ENCODE data around the gene PUM2. TPM values are rescaled to one million over a fixed set of nuclear protein-coding genes. Genes with fewer than 3 reads are reported as not detected.
"Not testable (repeated sequence)": the region's sequence is repeated elsewhere in the genome, so short reads cannot be mapped to it uniquely, and the experiment has no call there.

PUM2 gene
- total and polyA plus RNA-seq, 5 donors from 2014 or later, result 15.1 to 131 (median 19.5) TPM

GRCh38 chr2:20374982-20375381 lies 24.3 kb upstream of the PUM2 start:
- not testable (repeated sequence) for H3K9me3 ChIP-seq (ENCODE audit: control insufficient read depth in 2 of 2, low read length in 2 of 2)

DNA sequence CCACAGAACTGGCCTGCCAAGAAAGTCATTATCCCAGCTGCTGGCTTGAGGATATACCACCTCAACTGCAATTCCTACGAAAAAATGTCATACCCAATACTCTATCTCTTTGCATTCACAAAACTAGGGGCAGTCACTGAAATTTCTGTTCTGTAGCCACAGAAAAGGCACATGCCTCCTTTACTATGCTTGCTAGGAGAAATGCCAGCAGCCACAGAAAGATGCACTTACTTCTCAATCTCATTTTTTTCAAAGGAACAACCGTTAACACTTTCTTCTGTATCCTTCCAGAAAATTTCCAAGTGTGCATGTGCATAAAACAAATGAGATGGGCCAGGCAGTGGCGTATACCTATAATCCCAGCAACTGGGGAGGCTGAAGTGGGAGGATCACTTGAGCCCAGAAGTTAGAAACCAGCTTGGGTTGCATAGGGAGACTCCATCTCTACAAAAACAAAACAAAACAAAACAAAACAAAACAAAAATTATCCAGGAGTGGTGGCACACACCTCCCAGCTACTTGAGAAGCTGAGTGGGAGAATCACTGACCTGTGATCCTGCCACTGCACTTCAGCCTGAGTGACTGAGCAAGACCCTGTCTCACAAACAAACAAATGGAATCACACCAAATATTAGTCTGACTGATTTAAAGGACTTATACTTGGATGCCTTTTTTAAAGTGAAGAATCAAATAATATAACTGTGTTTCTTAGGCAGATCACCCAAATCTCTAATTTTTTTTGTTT lies 22.4 kb upstream of the PUM2 start:
- H3K4me3 Mint-ChIP-seq, result no peak overlapping the region
- H3K36me3 ChIP-seq (ENCODE audit: control insufficient read depth, insufficient read depth, low read length), result no peaks in the 10 kb centered on the region
- DNase-seq (no peak), ATAC-seq (ENCODE audit: low read depth in 2 of 2) (no peak)
- H3K27ac ChIP-seq (ENCODE audit: insufficient read depth, low read length, poor library complexity, severe bottlenecking), result no peak overlapping the region
- no peak overlapping the region for H3K4me3 ChIP-seq (ENCODE audit: low read depth, low read length)
- no peaks in the 10 kb centered on the region for H3K4me1 ChIP-seq (ENCODE audit: control insufficient read depth, insufficient read depth, low read length, poor library complexity, severe bottlenecking)
- H3K27me3 Mint-ChIP-seq, result peaks cover 17% of the 10 kb centered on the region
- H3K9me3 Mint-ChIP-seq, result peaks cover 0 to 3% (median 0%) of the 10 kb centered on the region in 7 donors
- peaks cover 2% of the 10 kb centered on the region for H3K27me3 ChIP-seq (ENCODE audit: control insufficient read depth, insufficient read depth, low read length)
- no peaks in the 10 kb centered on the region for H3K36me3 Mint-ChIP-seq
- H3K9me3 ChIP-seq (ENCODE audit: control insufficient read depth in 2 of 2, low read length in 2 of 2), result peaks cover 0 to 2% of the 10 kb centered on the region in 2 experiments
- no peaks in the 10 kb centered on the region for H3K4me1 Mint-ChIP-seq
- H3K27ac Mint-ChIP-seq, result no peak overlapping the region

More at GRCh38 chr2:20374982-20375381, 24.3 kb upstream of the PUM2 start:
- H3K4me3 ChIP-seq (ENCODE audit: low read depth, low read length); H3K27ac ChIP-seq (ENCODE audit: insufficient read depth, low read length, poor library complexity, severe bottlenecking); DNase-seq; H3K27me3 ChIP-seq (ENCODE audit: control insufficient read depth, insufficient read depth, low read length); H3K36me3 Mint-ChIP-seq; H3K4me1 ChIP-seq (ENCODE audit: control insufficient read depth, insufficient read depth, low read length, poor library complexity, severe bottlenecking); H3K27ac Mint-ChIP-seq; H3K4me3 Mint-ChIP-seq; H3K9me3 Mint-ChIP-seq; ATAC-seq (ENCODE audit: low read depth in 2 of 2); H3K36me3 ChIP-seq (ENCODE audit: control insufficient read depth, insufficient read depth, low read length); H3K4me1 Mint-ChIP-seq: not testable (repeated sequence)
- H3K27me3 Mint-ChIP-seq, result peaks cover 11% of the 10 kb centered on the region

DNA sequence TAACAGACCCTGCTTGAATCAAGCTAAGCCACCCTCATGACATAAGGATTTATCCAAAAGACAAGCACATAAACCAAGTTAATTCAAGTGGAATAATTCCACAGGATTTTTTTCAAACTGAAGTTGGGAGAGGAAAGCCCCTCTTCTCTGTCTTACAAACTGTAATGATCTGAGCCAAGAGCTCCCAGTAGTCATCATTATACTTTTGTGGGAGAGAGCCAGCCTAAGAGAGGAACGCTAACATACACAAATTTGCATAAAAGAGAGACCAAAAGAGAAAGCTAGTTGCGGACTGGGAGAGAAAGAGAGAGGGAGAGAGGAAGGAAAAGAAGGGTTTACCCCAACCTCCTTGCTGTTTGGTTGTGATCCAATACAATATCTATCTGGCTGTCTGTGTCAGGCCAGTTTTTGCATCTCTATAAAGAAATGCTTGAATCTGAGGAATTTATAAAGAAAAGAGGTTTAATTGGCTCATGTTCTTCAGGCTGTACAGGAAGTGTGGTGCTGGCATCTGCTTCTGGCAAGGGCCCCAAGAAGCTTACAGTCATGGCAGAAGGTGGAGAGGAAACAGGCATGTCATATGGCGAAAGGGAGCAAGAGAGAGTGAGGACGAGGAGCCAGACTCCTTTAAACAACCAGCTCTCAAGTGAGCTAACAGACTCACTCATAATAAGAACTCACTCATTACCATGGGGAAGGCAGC lies 20.8 kb upstream of the PUM2 start:
- Histone ChIP-seq H3K9me3 (ENCODE audit: control insufficient read depth in 2 of 2, low read length in 2 of 2) (peaks cover 0 to 2% of the 10 kb centered on the region in 2 experiments), H3K4me3 (ENCODE audit: low read depth, low read length) (no peak overlapping the region), H3K27ac (ENCODE audit: insufficient read depth, low read length, poor library complexity, severe bottlenecking) (no peak overlapping the region), H3K27me3 (ENCODE audit: control insufficient read depth, insufficient read depth, low read length) (peaks cover 2% of the 10 kb centered on the region), H3K36me3 (ENCODE audit: control insufficient read depth, insufficient read depth, low read length) (no peaks in the 10 kb centered on the region), H3K4me1 (ENCODE audit: control insufficient read depth, insufficient read depth, low read length, poor library complexity, severe bottlenecking) (no peaks in the 10 kb centered on the region)
- Mint-ChIP-seq H3K9me3 (peaks cover 0 to 3% (median 0%) of the 10 kb centered on the region in 7 donors), H3K27ac (no peak overlapping the region), H3K4me1 (no peaks in the 10 kb centered on the region), H3K4me3 (no peak overlapping the region), H3K36me3 (no peaks in the 10 kb centered on the region), H3K27me3 (peaks cover 17% of the 10 kb centered on the region)
- ATAC-seq (ENCODE audit: low read depth in 2 of 2) (no peak), DNase-seq (no peak)

DNA sequence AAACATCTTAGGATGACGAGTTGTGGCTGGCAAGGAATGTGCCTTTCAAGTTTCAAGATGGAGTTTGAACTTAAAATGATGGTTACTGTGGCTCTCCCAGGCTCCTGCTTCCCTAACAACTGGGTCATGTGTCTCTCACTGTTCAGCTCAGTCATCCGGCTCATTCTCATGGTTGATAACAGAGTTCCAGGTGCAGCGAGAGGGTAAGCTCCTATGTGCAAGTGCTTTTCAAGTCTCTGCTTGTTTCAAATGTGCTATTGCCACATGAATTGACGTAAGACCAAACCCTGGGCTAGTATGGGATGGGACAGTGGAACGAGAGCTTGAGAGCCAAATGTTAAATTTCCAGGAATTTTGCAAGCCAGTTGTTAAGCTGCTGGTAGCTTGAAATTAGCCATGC lies 19.5 kb upstream of the PUM2 start:
- Mint-ChIP-seq H3K27me3 (peaks cover 17% of the 10 kb centered on the region), H3K4me1 (peaks cover 9 to 10% (median 10%) of the 10 kb centered on the region in 4 donors), H3K4me3 (no peak overlapping the region), H3K9me3 (peaks cover 0 to 3% (median 0%) of the 10 kb centered on the region in 7 donors), H3K36me3 (no peaks in the 10 kb centered on the region), H3K27ac (no peak overlapping the region)
- no peak overlapping the region for H3K4me3 ChIP-seq (ENCODE audit: low read depth, low read length)
- H3K4me1 ChIP-seq (ENCODE audit: control insufficient read depth, insufficient read depth, low read length, poor library complexity, severe bottlenecking), result peaks cover 5% of the 10 kb centered on the region
- no peaks in the 10 kb centered on the region for H3K36me3 ChIP-seq (ENCODE audit: control insufficient read depth, insufficient read depth, low read length)
- H3K27ac ChIP-seq (ENCODE audit: insufficient read depth, low read length, poor library complexity, severe bottlenecking), result no peak overlapping the region
- DNase-seq, result no peak
- peaks cover 2% of the 10 kb centered on the region for H3K27me3 ChIP-seq (ENCODE audit: control insufficient read depth, insufficient read depth, low read length)
- peaks cover 0 to 2% of the 10 kb centered on the region in 2 experiments for H3K9me3 ChIP-seq (ENCODE audit: control insufficient read depth in 2 of 2, low read length in 2 of 2)
- ATAC-seq (ENCODE audit: low read depth in 2 of 2), result no peak

DNA sequence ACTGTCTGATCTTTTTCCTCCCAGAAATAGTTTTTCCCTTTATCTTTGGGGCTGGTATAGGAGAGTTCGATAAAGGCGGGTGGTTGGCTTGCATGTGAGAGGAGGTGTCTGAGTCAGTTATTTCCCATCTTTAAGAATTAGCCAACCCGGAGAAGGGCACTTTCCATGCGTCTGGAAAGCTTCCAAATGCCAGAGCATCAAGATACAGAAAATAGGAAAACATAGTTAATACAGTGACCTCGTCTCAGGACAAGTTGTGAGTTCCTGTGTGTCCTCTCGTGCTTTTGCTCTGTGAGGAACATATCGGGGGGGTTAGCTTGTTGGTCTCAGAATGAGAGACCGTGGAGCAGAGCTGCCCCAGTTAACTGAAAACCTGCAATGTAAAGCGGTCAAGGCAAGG lies 18.7 kb upstream of the PUM2 start:
- DNase-seq, result no peak

DNA sequence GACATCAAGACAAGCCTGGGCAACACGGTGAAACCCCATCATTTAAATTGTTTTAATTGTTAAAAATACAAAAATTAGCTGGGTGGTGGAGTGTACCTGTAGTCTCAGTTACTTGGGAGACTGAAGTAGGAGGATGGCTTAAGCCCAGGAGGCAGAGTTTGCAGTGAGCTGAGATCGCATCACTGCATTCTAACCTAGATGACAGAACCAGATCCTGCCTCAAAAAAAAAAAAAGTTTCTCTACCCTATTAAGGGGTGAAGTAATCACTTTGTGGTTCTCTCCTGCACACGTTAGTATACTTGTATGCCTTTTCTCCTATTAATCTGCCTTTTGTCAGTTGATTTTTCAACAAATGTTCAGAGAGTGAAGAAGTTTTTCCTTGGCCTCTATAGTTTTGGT lies 18.1 kb upstream of the PUM2 start:
- no peak for DNase-seq
- peaks cover 0 to 3% (median 0%) of the 10 kb centered on the region in 7 donors for H3K9me3 Mint-ChIP-seq
- Histone ChIP-seq H3K9me3 (ENCODE audit: control insufficient read depth in 2 of 2, low read length in 2 of 2) (peaks cover 0 to 2% of the 10 kb centered on the region in 2 experiments), H3K27ac (ENCODE audit: insufficient read depth, low read length, poor library complexity, severe bottlenecking) (no peak overlapping the region), H3K4me1 (ENCODE audit: control insufficient read depth, insufficient read depth, low read length, poor library complexity, severe bottlenecking) (peaks cover 6% of the 10 kb centered on the region), H3K27me3 (ENCODE audit: control insufficient read depth, insufficient read depth, low read length) (peaks cover 2% of the 10 kb centered on the region), H3K4me3 (ENCODE audit: low read depth, low read length) (no peak overlapping the region), H3K36me3 (ENCODE audit: control insufficient read depth, insufficient read depth, low read length) (no peaks in the 10 kb centered on the region)
- peaks cover 10 to 15% (median 13%) of the 10 kb centered on the region in 4 donors for H3K4me1 Mint-ChIP-seq
- no peak overlapping the region for H3K4me3 Mint-ChIP-seq
- no peak overlapping the region for H3K27ac Mint-ChIP-seq
- H3K27me3 Mint-ChIP-seq, result peaks cover 17% of the 10 kb centered on the region
- no peaks in the 10 kb centered on the region for H3K36me3 Mint-ChIP-seq
- ATAC-seq (ENCODE audit: low read depth in 2 of 2), result no peak

More for the DNA sequence above, 18.7 kb upstream of the PUM2 start:
- H3K27me3 ChIP-seq (ENCODE audit: control insufficient read depth, insufficient read depth, low read length), result peaks cover 2% of the 10 kb centered on the region
- Mint-ChIP-seq H3K36me3 (no peaks in the 10 kb centered on the region), H3K27me3 (peaks cover 17% of the 10 kb centered on the region), H3K9me3 (peaks cover 0 to 3% (median 0%) of the 10 kb centered on the region in 7 donors), H3K27ac (no peak overlapping the region), H3K4me1 (peaks cover 10 to 15% (median 13%) of the 10 kb centered on the region in 4 donors), H3K4me3 (no peak overlapping the region)
- H3K4me3 ChIP-seq (ENCODE audit: low read depth, low read length), result no peak overlapping the region
- H3K4me1 ChIP-seq (ENCODE audit: control insufficient read depth, insufficient read depth, low read length, poor library complexity, severe bottlenecking), result peaks cover 6% of the 10 kb centered on the region
- H3K9me3 ChIP-seq (ENCODE audit: control insufficient read depth in 2 of 2, low read length in 2 of 2), result peaks cover 0 to 2% of the 10 kb centered on the region in 2 experiments
- H3K36me3 ChIP-seq (ENCODE audit: control insufficient read depth, insufficient read depth, low read length), result no peaks in the 10 kb centered on the region
- no peak overlapping the region for H3K27ac ChIP-seq (ENCODE audit: insufficient read depth, low read length, poor library complexity, severe bottlenecking)
- ATAC-seq (ENCODE audit: low read depth in 2 of 2), result no peak

GRCh38 chr2:20367929-20368328 lies 17.3 kb upstream of the PUM2 start:
- H3K9me3 Mint-ChIP-seq, result not testable (repeated sequence)

More at GRCh38 chr2:20367929-20368328, 17.3 kb upstream of the PUM2 start:
- not testable (repeated sequence) for H3K36me3 ChIP-seq (ENCODE audit: control insufficient read depth, insufficient read depth, low read length); H3K27ac Mint-ChIP-seq; ATAC-seq (ENCODE audit: low read depth in 2 of 2); H3K9me3 ChIP-seq (ENCODE audit: control insufficient read depth in 2 of 2, low read length in 2 of 2); H3K27me3 ChIP-seq (ENCODE audit: control insufficient read depth, insufficient read depth, low read length); DNase-seq; H3K27ac ChIP-seq (ENCODE audit: insufficient read depth, low read length, poor library complexity, severe bottlenecking); H3K4me1 ChIP-seq (ENCODE audit: control insufficient read depth, insufficient read depth, low read length, poor library complexity, severe bottlenecking); H3K36me3 Mint-ChIP-seq; H3K4me3 ChIP-seq (ENCODE audit: low read depth, low read length); H3K4me3 Mint-ChIP-seq
- H3K4me1 Mint-ChIP-seq, result peaks cover 10 to 15% (median 13%) of the 10 kb centered on the region in 4 donors
- peaks cover 15% of the 10 kb centered on the region for H3K27me3 Mint-ChIP-seq

All from CD4-positive, CD25-positive, alpha-beta regulatory T cell (primary cell).